Testis (tissue), 3 donors: ENCODE data around the gene SLC29A1. TPM values are rescaled to one million over a fixed set of nuclear protein-coding genes. Genes with fewer than 3 reads are reported as not detected.

Experiments
- DNase-seq: peaks from one replicate; pipeline ENCODE4 v3.0.0-alpha.2; 2019
- H3K27ac ChIP-seq, 2 donors: fragments of 200-600 bp; sonication (generic); one replicate each; pipeline ENCODE4 v1.5.1; 2019
- H3K27me3 ChIP-seq: fragments of 200-600 bp; sonication (generic); one replicate; pipeline ENCODE4 v1.5.1; 2019
- H3K36me3 ChIP-seq: fragments of 200-600 bp; sonication (generic); one replicate; pipeline ENCODE4 v1.5.1; 2017; ENCODE audit warnings: low read depth; ENCODE audit errors: missing control alignments
- H3K4me1 ChIP-seq: fragments of 200-600 bp; sonication (generic); one replicate; pipeline ENCODE4 v1.5.1; 2019
- H3K4me3 ChIP-seq, 2 donors: fragments of 200-600 bp; sonication (generic); one replicate each; pipeline ENCODE4 v1.5.1; 2017 to 2019
- H3K9me3 ChIP-seq: fragments of 200-600 bp; sonication (generic); one replicate; pipeline ENCODE4 v1.5.1; 2017
- POLR2A ChIP-seq: fragments of 450-650 bp; IDR thresholded peaks from one replicate; pipeline ENCODE4 v1.6.1; 2017; ENCODE audit warnings: antibody characterized with exemption, mild to moderate bottlenecking, moderate library complexity
- WGBS, 2 donors: methylation state at CpG; one replicate each; pipeline ENCODE4 v1.1.5; 2018; 5-methylcytosine and 5-hydroxymethylcytosine counted together
- intact Hi-C: fragments of 100-400 bp; cut with DNase I; formaldehyde crosslinking; loops from one replicate; pipeline ENCODE4 v1.15.1; 2023; ENCODE audit warnings: low total_unique reads
- polyA plus RNA-seq: library from polyadenylated mRNA; stranded (reverse); fragments of 350-450 nt; fragmentation: Illumina TruSeq; extraction: RNeasy Lipid Tissue Mini Kit (QIAGEN cat#74804); gene quantifications from one replicate; pipeline ENCODE4 v1.2.3, GENCODE V29; 2014; ENCODE audit warnings: low read depth, low replicate concordance; ENCODE audit not compliant: insufficient read depth
- total RNA-seq, 2 donors: library from RNA; depleted of rRNA; stranded (reverse); fragments of >200 nt; gene quantifications; one replicate each; pipeline ENCODE4 v1.2.3, GENCODE V29; 2016
- TF ChIP-seq, protein P1 (sequence below), 3 experiments: fragments of 450-650 bp in 2 of 3; fragments of 200-600 bp in 1 of 3; sonication (generic) in 1 of 3; IDR thresholded peaks; one replicate each; pipeline ENCODE4 v1.5.1; 2016 to 2019; ENCODE audit warnings: antibody characterized with exemption in 3 of 3, mild to moderate bottlenecking in 2 of 3, moderate library complexity in 1 of 3

The SLC29A1 gene
- total and polyA plus RNA-seq, 3 donors from 2014 or later, result 41.2 to 70.0 (median 51.3) TPM

DNA sequence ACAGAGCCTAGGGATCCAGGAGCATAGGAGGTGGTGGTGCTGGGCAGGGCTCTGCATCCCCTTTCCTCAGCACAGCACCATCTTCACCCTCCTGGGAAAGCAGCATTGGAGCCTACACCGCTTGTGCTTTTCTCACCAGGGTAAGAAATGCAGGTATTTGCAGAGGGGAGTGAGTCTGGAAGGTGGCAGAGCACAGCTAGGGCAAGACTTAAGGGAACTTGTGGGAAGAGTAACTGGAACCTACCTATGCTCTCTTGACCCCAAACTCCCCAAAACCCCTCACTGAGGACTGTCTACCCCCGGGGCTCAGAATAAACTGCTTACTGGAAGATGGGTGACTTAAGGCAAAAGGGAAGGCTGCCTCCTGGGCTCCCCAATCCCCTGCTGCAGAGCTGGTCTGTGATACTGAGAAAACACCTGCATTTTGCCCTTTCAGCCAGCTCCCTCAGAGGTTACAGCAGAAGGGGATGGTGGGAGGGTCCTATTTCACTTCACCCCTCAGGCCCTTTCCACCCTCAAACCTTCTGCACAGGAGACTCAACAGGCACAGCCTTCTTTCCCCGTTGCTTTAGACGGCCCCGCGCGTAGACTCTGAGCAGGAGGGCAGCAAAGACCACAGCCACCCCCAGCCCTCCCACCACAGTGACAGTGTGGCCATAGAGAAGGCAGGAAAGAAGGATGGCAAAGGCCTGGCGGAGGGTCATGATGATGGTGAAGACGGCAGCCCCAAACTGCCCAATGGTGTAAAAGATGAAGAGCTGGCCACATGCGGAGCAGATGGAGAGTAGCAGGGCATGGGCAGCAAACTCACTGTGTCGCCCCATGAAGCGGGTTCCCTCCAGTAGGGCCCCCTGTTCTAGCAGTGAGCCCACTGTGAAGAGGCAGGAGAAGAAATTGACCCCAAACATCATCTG is 31.1 kb downstream of the SLC29A1 start:
- Histone ChIP-seq H3K4me3 (no peak overlapping the region), H3K4me1 (peaks cover 11% of the 10 kb centered on the region), H3K27me3 (no peaks in the 10 kb centered on the region), H3K9me3 (no peaks in the 10 kb centered on the region), H3K27ac (no peak overlapping the region), H3K36me3 (no peaks in the 10 kb centered on the region)
- no peak for DNase-seq
- WGBS, 2 donors, result 79 to 82% methylated on average over 12 of the region's 12 CpGs
- intact Hi-C loops, result no loop called here
- TF ChIP-seq, protein P1, sequence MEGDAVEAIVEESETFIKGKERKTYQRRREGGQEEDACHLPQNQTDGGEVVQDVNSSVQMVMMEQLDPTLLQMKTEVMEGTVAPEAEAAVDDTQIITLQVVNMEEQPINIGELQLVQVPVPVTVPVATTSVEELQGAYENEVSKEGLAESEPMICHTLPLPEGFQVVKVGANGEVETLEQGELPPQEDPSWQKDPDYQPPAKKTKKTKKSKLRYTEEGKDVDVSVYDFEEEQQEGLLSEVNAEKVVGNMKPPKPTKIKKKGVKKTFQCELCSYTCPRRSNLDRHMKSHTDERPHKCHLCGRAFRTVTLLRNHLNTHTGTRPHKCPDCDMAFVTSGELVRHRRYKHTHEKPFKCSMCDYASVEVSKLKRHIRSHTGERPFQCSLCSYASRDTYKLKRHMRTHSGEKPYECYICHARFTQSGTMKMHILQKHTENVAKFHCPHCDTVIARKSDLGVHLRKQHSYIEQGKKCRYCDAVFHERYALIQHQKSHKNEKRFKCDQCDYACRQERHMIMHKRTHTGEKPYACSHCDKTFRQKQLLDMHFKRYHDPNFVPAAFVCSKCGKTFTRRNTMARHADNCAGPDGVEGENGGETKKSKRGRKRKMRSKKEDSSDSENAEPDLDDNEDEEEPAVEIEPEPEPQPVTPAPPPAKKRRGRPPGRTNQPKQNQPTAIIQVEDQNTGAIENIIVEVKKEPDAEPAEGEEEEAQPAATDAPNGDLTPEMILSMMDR (IDR thresholded peaks at IDR 0.05), result no peak
- TF ChIP-seq POLR2A, result no peak

DNA sequence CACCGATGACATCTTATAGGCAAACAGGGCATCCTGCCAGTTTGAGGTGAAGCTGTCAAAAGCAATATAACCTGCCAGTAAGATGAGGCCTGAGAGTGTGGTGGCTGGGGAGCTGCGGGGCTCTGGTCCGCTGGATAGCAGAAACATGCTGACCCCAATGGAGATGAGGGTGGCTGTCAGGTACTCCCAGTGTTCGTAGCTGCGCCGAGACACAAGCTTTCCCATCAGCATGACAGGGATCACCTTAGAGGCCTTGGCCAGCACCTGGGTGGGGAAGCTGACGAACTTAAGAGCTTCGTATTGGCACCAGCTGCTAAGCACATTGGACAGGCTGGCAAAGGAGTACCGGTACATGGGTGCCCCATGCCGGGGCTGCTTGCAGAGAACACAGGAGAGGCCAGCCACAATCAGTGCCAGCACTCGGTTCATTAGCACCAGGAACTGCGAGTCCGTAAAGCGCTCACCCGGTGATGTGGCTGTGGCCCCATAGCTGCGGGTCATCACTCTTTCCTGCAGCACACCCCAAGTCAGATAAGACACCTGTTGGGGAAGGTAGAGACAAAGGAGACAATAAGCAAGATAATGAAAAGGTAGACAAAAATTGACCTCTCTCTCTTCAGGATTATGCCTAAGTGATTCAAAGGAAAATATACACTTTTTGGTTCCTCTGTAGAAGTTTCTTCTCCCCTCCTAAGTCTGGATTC is 31.9 kb downstream of the SLC29A1 start:
- TF ChIP-seq, protein P1 (IDR thresholded peaks at IDR 0.05), result no peak
- no peak for TF ChIP-seq POLR2A
- Histone ChIP-seq H3K36me3 (no peaks in the 10 kb centered on the region), H3K4me1 (peaks cover 11% of the 10 kb centered on the region), H3K4me3 (no peak overlapping the region), H3K27ac (no peak overlapping the region), H3K27me3 (no peaks in the 10 kb centered on the region), H3K9me3 (no peaks in the 10 kb centered on the region)
- no peak for DNase-seq
- WGBS, 2 donors, result 61 to 70% methylated on average over 9 to 16 of the region's 16 CpGs
- intact Hi-C loops, result no loop called here

DNA sequence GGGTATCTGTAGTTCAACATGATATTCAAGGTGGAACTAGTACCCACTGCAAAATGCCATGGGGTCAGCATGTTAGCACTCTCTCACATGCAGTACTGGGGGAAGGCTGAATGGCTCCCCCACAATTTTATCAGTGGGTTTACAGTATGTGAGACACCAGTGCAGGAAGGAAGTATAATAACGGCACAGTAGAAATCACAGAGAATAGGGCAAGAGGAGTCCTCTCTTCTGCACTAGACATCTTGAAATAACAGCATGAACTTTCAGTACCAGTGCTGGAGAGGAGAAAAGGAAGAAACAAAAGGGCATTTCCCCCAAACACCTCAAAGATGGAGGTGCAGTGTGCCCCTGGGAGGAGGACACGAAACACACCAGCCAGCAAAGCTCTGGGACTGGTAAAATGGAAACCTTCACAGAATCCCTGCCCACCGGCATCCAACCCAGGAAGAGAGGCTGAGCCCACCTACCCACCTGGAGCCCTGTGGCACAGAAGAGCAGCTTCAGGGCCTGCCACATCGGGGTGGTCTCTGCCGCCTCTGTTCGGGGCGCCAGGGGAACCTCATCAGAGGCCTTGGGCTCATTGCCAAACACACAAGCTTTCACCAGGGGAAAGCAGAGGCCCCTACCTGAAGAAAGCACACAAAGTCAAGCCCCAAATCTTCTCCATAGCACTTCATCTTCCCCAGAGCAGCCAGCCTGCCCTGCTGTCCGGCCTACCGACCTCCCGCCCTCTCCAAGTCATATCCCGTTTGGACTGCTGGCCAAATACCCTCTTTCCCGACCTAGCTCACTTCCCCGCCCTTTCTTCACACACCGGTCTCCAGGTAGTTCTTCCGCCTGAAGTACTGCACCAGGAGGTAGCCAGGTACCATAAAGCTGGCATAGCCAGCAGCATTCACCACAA is 32.7 kb downstream of the SLC29A1 start:
- Histone ChIP-seq H3K27ac (peak overlapping the region; percentile 90 to 92), H3K4me1 (peaks cover 11% of the 10 kb centered on the region), H3K27me3 (no peaks in the 10 kb centered on the region), H3K4me3 (peak overlapping the region; percentile 87 to 97), H3K36me3 (no peaks in the 10 kb centered on the region), H3K9me3 (no peaks in the 10 kb centered on the region)
- intact Hi-C loops, result no loop called here
- TF ChIP-seq POLR2A, result no peak
- TF ChIP-seq, protein P1 (IDR thresholded peaks at IDR 0.05), result no peak
- 13 to 15% methylated on average over 15 of the region's 15 CpGs for WGBS, 2 donors
- DNase-seq, result no peak

DNA sequence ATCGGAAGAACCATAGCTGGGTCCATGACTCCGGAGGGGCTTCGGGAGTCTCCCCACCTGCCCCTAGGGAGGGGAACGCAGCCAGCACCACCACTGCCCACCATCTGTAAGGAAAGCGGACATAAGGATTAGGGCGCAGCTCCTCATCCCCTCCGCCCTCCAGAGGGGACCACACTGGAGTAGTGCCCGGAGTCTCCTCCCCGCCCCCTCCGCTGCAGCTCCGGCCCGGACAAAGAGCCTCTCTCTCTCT is 33.3 kb downstream of the SLC29A1 start:
- peaks cover 11% of the 10 kb centered on the region for H3K4me1 ChIP-seq
- no peaks in the 10 kb centered on the region for H3K36me3 ChIP-seq
- peak overlapping the region; percentile 90 to 92 for H3K27ac ChIP-seq
- WGBS, 2 donors, result 0 to 1% methylated on average over 4 to 12 of the region's 12 CpGs
- no peaks in the 10 kb centered on the region for H3K9me3 ChIP-seq
- DNase-seq, result no peak
- intact Hi-C loops, result no loop called here
- H3K27me3 ChIP-seq, result no peaks in the 10 kb centered on the region
- TF ChIP-seq, protein P1 (IDR thresholded peaks at IDR 0.05), result no peak
- no peak for TF ChIP-seq POLR2A
- peak overlapping the region; percentile 87 to 97 for H3K4me3 ChIP-seq
